HepG2 (cell line): Measurements from ENCODE around the gene ATAD3C. TPM values are rescaled to one million over a fixed set of nuclear protein-coding genes. Genes with fewer than 3 reads are reported as not detected.

Source experiments
- ATAD3A ChIP-seq: sonication (generic); formaldehyde crosslinking; IDR thresholded peaks from 2 replicates; pipeline ENCODE4 v1.4.0; 2020; ENCODE audit warnings: missing genetic modification reagents
- CC2D1A ChIP-seq: sonication (generic); formaldehyde crosslinking; IDR thresholded peaks from 2 replicates; pipeline ENCODE4 v1.8.1; 2023; ENCODE audit warnings: mild to moderate bottlenecking, missing genetic modification reagents
- CERS6 ChIP-seq: sonication (generic); formaldehyde crosslinking; IDR thresholded peaks from 2 replicates; pipeline ENCODE4 v1.5.0; 2020; ENCODE audit warnings: missing genetic modification reagents
- FIP1L1 ChIP-seq: fragments of 200-400 bp; formaldehyde crosslinking; IDR thresholded peaks from 2 replicates; pipeline ENCODE4 v1.6.1; 2018; ENCODE audit warnings: low read depth, mild to moderate bottlenecking, low read length, moderate library complexity, borderline replicate concordance; ENCODE audit not compliant: insufficient read depth
- FUBP1 ChIP-seq: sonication (generic); formaldehyde crosslinking; IDR thresholded peaks from 2 replicates; pipeline ENCODE4 v1.5.1; 2020; ENCODE audit warnings: missing genetic modification reagents, mild to moderate bottlenecking, borderline replicate concordance
- HOXA3 ChIP-seq: sonication (generic); formaldehyde crosslinking; IDR thresholded peaks from 2 replicates; pipeline ENCODE4 v1.5.0; 2020; ENCODE audit warnings: missing genetic modification reagents
- KDM5A ChIP-seq: fragments of 200-600 bp; sonication (generic); IDR thresholded peaks from 2 replicates; pipeline ENCODE4 v1.7.0; 2018; ENCODE audit warnings: antibody characterized with exemption, mild to moderate bottlenecking, low read length, borderline replicate concordance
- NFIC ChIP-seq: IDR thresholded peaks from 2 replicates; pipeline ENCODE4 v1.6.1; 2012; ENCODE audit warnings: mild to moderate bottlenecking, low read length, inconsistent platforms
- NR1H2 ChIP-seq: sonication (generic); formaldehyde crosslinking; IDR thresholded peaks from 2 replicates; pipeline ENCODE4 v1.8.1; 2022; ENCODE audit warnings: low read depth, missing genetic modification reagents, borderline replicate concordance
- RFXAP ChIP-seq: sonication (generic); formaldehyde crosslinking; IDR thresholded peaks from 2 replicates; pipeline ENCODE4 v1.4.0; 2020; ENCODE audit warnings: missing genetic modification reagents, borderline replicate concordance
- SUZ12 ChIP-seq: fragments of 150-350 bp; IDR thresholded peaks from 2 replicates; pipeline ENCODE4 v1.6.1; 2014; ENCODE audit warnings: low read depth, low read length
- TAF1 ChIP-seq: sonication (generic); formaldehyde crosslinking; IDR thresholded peaks from 2 replicates; pipeline ENCODE4 v1.4.0; 2020; ENCODE audit warnings: missing genetic modification reagents
- THAP11 ChIP-seq: IDR thresholded peaks from 2 replicates; pipeline ENCODE4 v1.6.1; 2016; ENCODE audit warnings: missing biosample characterization, missing genetic modification reagents
- TOPORS ChIP-seq: sonication (generic); formaldehyde crosslinking; IDR thresholded peaks from 2 replicates; pipeline ENCODE4 v1.8.0; 2023; ENCODE audit warnings: mild to moderate bottlenecking, missing genetic modification reagents
- ZBTB25 ChIP-seq: IDR thresholded peaks from 2 replicates; pipeline ENCODE4 v1.6.1; 2018; ENCODE audit warnings: missing genetic modification reagents
- ZBTB37 ChIP-seq: sonication (generic); formaldehyde crosslinking; IDR thresholded peaks from 2 replicates; pipeline ENCODE4 v1.4.0; 2020; ENCODE audit warnings: mild to moderate bottlenecking, missing genetic modification reagents
- ZNF20 ChIP-seq: sonication (generic); formaldehyde crosslinking; IDR thresholded peaks from 2 replicates; pipeline ENCODE4 v1.4.0; 2020; ENCODE audit warnings: mild to moderate bottlenecking, moderate library complexity, missing genetic modification reagents
- ZNF431 ChIP-seq: sonication (generic); formaldehyde crosslinking; IDR thresholded peaks from 2 replicates; pipeline ENCODE4 v1.9.0; 2022; ENCODE audit warnings: missing genetic modification reagents, low read depth, mild to moderate bottlenecking, borderline replicate concordance
- ZNF563 ChIP-seq: sonication (generic); formaldehyde crosslinking; IDR thresholded peaks from 2 replicates; pipeline ENCODE4 v1.8.0; 2022; ENCODE audit warnings: mild to moderate bottlenecking, moderate library complexity, missing genetic modification reagents
- ZNF609 ChIP-seq: sonication (generic); formaldehyde crosslinking; IDR thresholded peaks from 2 replicates; pipeline ENCODE4 v1.4.0; 2020; ENCODE audit warnings: mild to moderate bottlenecking, missing genetic modification reagents, borderline replicate concordance
- ZNF713 ChIP-seq: sonication (generic); formaldehyde crosslinking; IDR thresholded peaks from 2 replicates; pipeline ENCODE4 v1.4.0; 2020; ENCODE audit warnings: mild to moderate bottlenecking, missing genetic modification reagents
- polyA plus RNA-seq, 8 experiments: library from polyadenylated mRNA; depleted of rRNA in 3 of 8; stranded (reverse) in 7 of 8; unstranded in 1 of 8; fragments of >200 nt; fragmentation: Illumina TruSeq in 4 of 8; extraction: Trizol in 4 of 8; gene quantifications; 2 replicates each; pipeline versions ENCODE4 v1.2.1 to v1.2.3, GENCODE V29; 2011 to 2016; ENCODE audit warnings: low read depth in 4 of 8, missing spikeins in 1 of 8, mixed read lengths in 1 of 8; ENCODE audit not compliant: insufficient read depth in 1 of 8
- total RNA-seq, 5 experiments: library from RNA; depleted of rRNA; stranded (reverse); fragments of >200 nt; fragmentation: Illumina TruSeq; extraction: Trizol; gene quantifications; 2 replicates each; pipeline ENCODE4 v1.2.3, GENCODE V29; 2016; ENCODE audit warnings: low read depth in 1 of 5

Gene ATAD3C
- total and polyA plus RNA-seq, 2 of the 13 experiments (the other 11 are each of a cell fraction or from before 2014, with no cell fraction given), result 2.4 to 3.2 TPM

- TF ChIP-seq ZBTB25 (CRISPR knock-in tag), result no peak
- TF ChIP-seq ZBTB37 (CRISPR knock-in tag), result no peak
- no peak for TF ChIP-seq ZNF713 (CRISPR knock-in tag)
- TF ChIP-seq KDM5A, result no peak
- TF ChIP-seq TOPORS (CRISPR knock-in tag), result no peak
- no peak for TF ChIP-seq FUBP1
- no peak for TF ChIP-seq FIP1L1
- no peak for TF ChIP-seq ZNF563 (CRISPR knock-in tag)
- TF ChIP-seq RFXAP (CRISPR knock-in tag), result no peak
- no peak for TF ChIP-seq CC2D1A (CRISPR knock-in tag)
- no peak for TF ChIP-seq ZNF431 (CRISPR knock-in tag)
- TF ChIP-seq TAF1 (CRISPR knock-in tag), result peak; percentile 7; the same call in 1 of the 2 replicates
- no peak for TF ChIP-seq NR1H2 (CRISPR knock-in tag)
- no peak for TF ChIP-seq ATAD3A (CRISPR knock-in tag)
- peak; percentile 16; the same call in 1 of the 2 replicates for TF ChIP-seq ZNF609 (CRISPR knock-in tag)
- TF ChIP-seq THAP11, result no peak
- no peak for TF ChIP-seq CERS6 (CRISPR knock-in tag)
- TF ChIP-seq SUZ12, result no peak
- peak; percentile 6; the same call in 1 of the 2 replicates for TF ChIP-seq HOXA3 (CRISPR knock-in tag)
- TF ChIP-seq NFIC, result no peak
- TF ChIP-seq ZNF20 (CRISPR knock-in tag), result no peak
Measured at GRCh38 chr1:1429671-1430073, 19.8 kb upstream of the ATAD3C start (continued).
